KMS-11 (cell line): ENCODE results near the gene GLP1R.

Source experiments
- H2AFZ ChIP-seq: fragments of 200-600 bp; sonication (generic); 2 replicates; pipeline ENCODE4 v1.6.1; 2016; ENCODE audit warnings: antibody characterized with exemption, mixed run types, low read depth
- H3K27ac ChIP-seq: fragments of 200-600 bp; sonication (generic); 2 replicates; pipeline ENCODE4 v1.6.1; 2016; ENCODE audit warnings: mild to moderate bottlenecking, mixed run types
- H3K27me3 ChIP-seq: fragments of 200-600 bp; sonication (generic); 2 replicates; pipeline ENCODE4 v1.6.1; 2017; ENCODE audit warnings: mild to moderate bottlenecking, low read depth, mixed run types, moderate library complexity; ENCODE audit not compliant: insufficient read depth
- H3K36me3 ChIP-seq: fragments of 200-600 bp; sonication (generic); 2 replicates; pipeline ENCODE4 v1.6.1; 2017; ENCODE audit warnings: mild to moderate bottlenecking, mixed run types; ENCODE audit not compliant: insufficient read depth
- H3K4me1 ChIP-seq: fragments of 200-600 bp; sonication (generic); 2 replicates; pipeline ENCODE4 v1.6.1; 2016; ENCODE audit warnings: mild to moderate bottlenecking, low read depth, mixed run types; ENCODE audit not compliant: poor library complexity, severe bottlenecking
- H3K4me2 ChIP-seq: fragments of 200-600 bp; sonication (generic); 2 replicates; pipeline ENCODE4 v1.7.0; 2016; ENCODE audit warnings: mild to moderate bottlenecking, mixed run types
- H3K4me3 ChIP-seq: fragments of 200-600 bp; sonication (generic); IDR thresholded peaks from 2 replicates; pipeline ENCODE4 v1.6.1; 2017; ENCODE audit warnings: low read depth, low read length, mixed read lengths; ENCODE audit not compliant: insufficient read depth
- H3K79me2 ChIP-seq: fragments of 200-600 bp; sonication (generic); 2 replicates; pipeline ENCODE4 v1.6.1; 2016; ENCODE audit warnings: low read depth, mixed run types; ENCODE audit not compliant: insufficient read depth
- H3K9ac ChIP-seq: fragments of 200-600 bp; sonication (generic); 2 replicates; pipeline ENCODE4 v1.6.1; 2016; ENCODE audit warnings: mild to moderate bottlenecking, mixed run types
- H4K20me1 ChIP-seq: fragments of 200-600 bp; sonication (generic); 2 replicates; pipeline ENCODE4 v1.6.1; 2016; ENCODE audit warnings: mild to moderate bottlenecking, mixed run types; ENCODE audit not compliant: insufficient read depth
- CTCF ChIP-seq: fragments of 200-600 bp; sonication (generic); conservative IDR thresholded peaks from 2 replicates; pipeline ENCODE4 v1.6.1; 2017; ENCODE audit warnings: low read depth, mild to moderate bottlenecking, antibody characterized with exemption, low read length, moderate library complexity, mixed read lengths

The GLP1R gene

DNA sequence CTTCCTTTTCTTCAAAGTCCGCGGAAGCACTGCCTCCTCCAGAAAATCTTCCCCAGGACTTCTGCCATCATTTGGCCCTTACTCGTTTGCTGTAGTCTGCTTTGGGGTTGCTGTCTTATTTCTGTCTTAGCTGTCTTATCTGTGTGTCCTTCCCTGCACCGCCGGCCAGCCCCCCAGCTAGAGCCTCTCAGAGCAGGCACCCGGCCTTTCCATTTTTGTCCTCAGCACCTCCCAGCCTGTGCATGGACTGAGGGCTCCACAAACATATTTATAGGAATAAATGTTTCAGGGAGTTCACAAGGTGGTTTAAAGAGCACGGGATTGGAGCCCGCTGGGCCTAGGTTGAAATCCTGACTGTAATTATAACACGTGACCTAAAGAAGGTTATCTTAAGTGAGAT lies 8.1 kb downstream of the GLP1R start:
- no peak overlapping the region for H3K4me3 ChIP-seq
- no peaks in the 10 kb centered on the region for H3K27me3 ChIP-seq
- H4K20me1 ChIP-seq: no peaks in the 10 kb centered on the region
- TF ChIP-seq CTCF: no peak
- H3K36me3 ChIP-seq: no peaks in the 10 kb centered on the region
- H3K79me2 ChIP-seq: no peaks in the 10 kb centered on the region
- H3K4me2 ChIP-seq: no peak overlapping the region
- no peak overlapping the region for H3K27ac ChIP-seq
- no peak overlapping the region for H2AFZ ChIP-seq
- H3K4me1 ChIP-seq: no peaks in the 10 kb centered on the region
- H3K9ac ChIP-seq: no peak overlapping the region

DNA sequence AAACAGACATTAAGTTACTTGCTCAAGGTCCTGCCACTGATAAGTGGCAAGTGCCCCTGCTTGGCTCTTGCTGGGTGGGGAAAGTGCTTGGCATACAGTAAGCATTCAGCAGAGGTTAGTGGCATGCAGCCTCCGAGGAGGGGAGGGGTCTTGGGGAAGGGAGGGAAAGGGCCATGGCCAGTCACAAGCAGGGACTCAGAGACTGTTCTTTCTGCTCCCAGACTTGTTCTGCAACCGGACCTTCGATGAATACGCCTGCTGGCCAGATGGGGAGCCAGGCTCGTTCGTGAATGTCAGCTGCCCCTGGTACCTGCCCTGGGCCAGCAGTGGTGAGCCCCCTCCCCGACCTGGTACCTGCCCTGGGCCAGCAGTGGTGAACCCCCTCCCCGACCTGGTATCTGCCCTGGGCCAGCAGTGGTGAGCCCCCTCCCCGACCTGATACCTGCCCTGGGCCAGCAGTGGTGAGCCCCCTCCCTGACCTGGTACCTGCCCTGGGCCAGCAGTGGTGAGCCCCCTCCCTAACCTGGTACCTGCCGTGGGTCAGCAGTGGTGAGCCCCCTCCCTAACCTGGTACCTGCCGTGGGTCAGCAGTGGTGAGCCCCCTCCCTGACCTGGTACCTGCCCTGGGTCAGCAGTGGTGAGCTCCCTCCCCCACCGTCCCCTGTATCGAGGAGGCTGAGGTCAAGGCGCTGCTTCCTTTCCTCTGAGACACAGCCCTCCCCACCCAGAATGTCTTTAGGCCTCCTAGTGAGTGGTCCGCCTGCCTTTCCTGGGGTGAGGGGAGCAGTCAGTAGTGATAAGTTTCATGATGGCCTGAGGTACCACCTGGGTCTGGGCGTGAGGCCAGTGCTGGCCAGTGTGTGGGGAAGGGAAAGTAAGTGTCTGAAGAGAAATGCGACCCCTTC lies 8.9 kb downstream of the GLP1R start:
- no peaks in the 10 kb centered on the region for H3K36me3 ChIP-seq
- no peak overlapping the region for H2AFZ ChIP-seq
- H3K79me2 ChIP-seq: no peaks in the 10 kb centered on the region
- H4K20me1 ChIP-seq: no peaks in the 10 kb centered on the region
- no peak overlapping the region for H3K27ac ChIP-seq
- no peak for TF ChIP-seq CTCF
- no peak overlapping the region for H3K9ac ChIP-seq
- H3K4me2 ChIP-seq: no peak overlapping the region
- no peaks in the 10 kb centered on the region for H3K27me3 ChIP-seq
- no peak overlapping the region for H3K4me3 ChIP-seq
- H3K4me1 ChIP-seq: no peaks in the 10 kb centered on the region

DNA sequence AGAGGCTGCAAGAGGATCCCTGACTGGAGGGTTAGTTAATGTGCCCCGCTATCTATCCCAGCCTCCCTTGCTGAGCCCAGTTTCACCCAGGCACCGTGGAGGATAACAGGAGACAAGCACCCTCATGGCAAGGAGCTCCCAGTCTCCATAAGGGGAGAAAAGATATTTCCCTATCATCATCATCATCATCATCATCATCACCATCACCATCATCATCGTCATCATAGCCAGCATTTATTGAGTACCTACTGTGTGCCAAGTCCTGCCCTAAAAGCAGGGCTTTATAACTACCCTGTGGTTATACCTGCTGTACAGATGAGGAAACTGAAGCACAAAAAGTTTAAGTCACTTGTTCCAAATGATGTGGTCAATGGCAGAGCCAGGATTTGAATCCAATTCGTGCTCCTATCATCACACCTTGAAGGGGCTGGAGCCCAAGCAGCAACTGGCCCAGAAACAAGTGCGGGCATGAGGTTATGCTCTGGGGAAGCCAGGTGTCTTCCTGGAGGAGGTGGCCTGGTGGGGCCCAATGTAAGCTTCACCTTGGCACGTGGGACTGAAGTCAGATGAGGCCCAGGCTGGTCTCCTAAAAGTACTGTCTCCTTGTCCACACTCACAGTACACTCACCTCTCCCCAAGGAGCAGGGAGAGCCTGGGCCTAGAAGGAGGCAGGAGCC lies 10.0 kb downstream of the GLP1R start:
- Histone ChIP-seq H3K27me3 (no peaks in the 10 kb centered on the region), H3K4me2 (no peak overlapping the region), H3K27ac (no peak overlapping the region)

More for the DNA sequence above, 10.0 kb downstream of the GLP1R start:
- TF ChIP-seq CTCF: no peak
- no peak overlapping the region for H2AFZ ChIP-seq
- H4K20me1 ChIP-seq: no peaks in the 10 kb centered on the region
- no peak overlapping the region for H3K4me3 ChIP-seq
- no peaks in the 10 kb centered on the region for H3K36me3 ChIP-seq
- H3K79me2 ChIP-seq: no peaks in the 10 kb centered on the region
- no peaks in the 10 kb centered on the region for H3K4me1 ChIP-seq
- H3K9ac ChIP-seq: no peak overlapping the region
